H9 (cell line): ENCODE data around the gene RFX1. TPM values are rescaled to one million over a fixed set of nuclear protein-coding genes. Genes with fewer than 3 reads are reported as not detected.

Experiments
- DNase-seq: peaks from one replicate; pipeline ENCODE4 v3.0.0-alpha.2; 2017
- H2AFZ ChIP-seq: one replicate; pipeline ENCODE4 v1.6.1; 2013; ENCODE audit warnings: mild to moderate bottlenecking, low read length, control low read depth, moderate library complexity
- H2AK5ac ChIP-seq: 2 replicates; pipeline ENCODE4 v1.6.1; 2013; ENCODE audit warnings: low read length, control low read depth, mixed read lengths; ENCODE audit not compliant: insufficient read length
- H2BK120ac ChIP-seq: one replicate; pipeline ENCODE4 v1.6.1; 2013; ENCODE audit warnings: low read depth, mild to moderate bottlenecking, low read length, control low read depth, inconsistent platforms; ENCODE audit not compliant: poor library complexity, severe bottlenecking
- H2BK12ac ChIP-seq: 2 replicates; pipeline ENCODE4 v1.6.1; 2013; ENCODE audit warnings: low read length, control low read depth, mixed read lengths, low read depth; ENCODE audit not compliant: insufficient read length
- H2BK15ac ChIP-seq: 2 replicates; pipeline ENCODE4 v1.6.1; 2013; ENCODE audit warnings: low read depth, low read length, control low read depth
- H2BK20ac ChIP-seq: one replicate; pipeline ENCODE4 v1.6.1; 2013; ENCODE audit warnings: low read depth, mild to moderate bottlenecking, low read length, control low read depth, inconsistent platforms; ENCODE audit not compliant: poor library complexity, severe bottlenecking
- H2BK5ac ChIP-seq: 2 replicates; pipeline ENCODE4 v1.6.1; 2013; ENCODE audit warnings: low read length, control low read depth, mixed read lengths; ENCODE audit not compliant: insufficient read length
- H3K14ac ChIP-seq: 2 replicates; pipeline ENCODE4 v1.6.1; 2013; ENCODE audit warnings: low read length, control low read depth; ENCODE audit not compliant: insufficient read depth
- H3K18ac ChIP-seq: 2 replicates; pipeline ENCODE4 v1.6.1; 2013; ENCODE audit warnings: low read depth, mild to moderate bottlenecking, mixed read lengths, low read length, control low read depth; ENCODE audit not compliant: insufficient read length
- H3K23ac ChIP-seq: 2 replicates; pipeline ENCODE4 v1.6.1; 2013; ENCODE audit warnings: low read length, control low read depth, mixed read lengths, low read depth; ENCODE audit not compliant: insufficient read length
- H3K23me2 ChIP-seq: 2 replicates; pipeline ENCODE4 v1.6.1; 2013; ENCODE audit warnings: low read depth, mild to moderate bottlenecking, mixed read lengths, low read length, control low read depth; ENCODE audit not compliant: insufficient read length, poor library complexity, severe bottlenecking
- H3K27ac ChIP-seq: 2 replicates; pipeline ENCODE4 v1.5.1; 2013; ENCODE audit warnings: low read length, control low read depth, mixed read lengths, low read depth; ENCODE audit not compliant: insufficient read length
- H3K27me3 ChIP-seq: 2 replicates; pipeline ENCODE4 v1.6.1; 2013; ENCODE audit warnings: low read length, control low read depth, inconsistent platforms; ENCODE audit not compliant: insufficient read depth
- H3K4ac ChIP-seq: 2 replicates; pipeline ENCODE4 v1.6.1; 2013; ENCODE audit warnings: low read depth, mild to moderate bottlenecking, control low read depth, inconsistent platforms, low read length, moderate library complexity
- H3K4me1 ChIP-seq: 2 replicates; pipeline ENCODE4 v1.6.1; 2013; ENCODE audit warnings: low read length, control low read depth, inconsistent platforms; ENCODE audit not compliant: insufficient read depth
- H3K4me2 ChIP-seq: 2 replicates; pipeline ENCODE4 v1.6.1; 2013; ENCODE audit warnings: low read length, control low read depth, mixed read lengths; ENCODE audit not compliant: insufficient read length, insufficient read depth
- H3K56ac ChIP-seq: 2 replicates; pipeline ENCODE4 v1.6.1; 2013; ENCODE audit warnings: low read depth, mild to moderate bottlenecking, mixed read lengths, low read length, control low read depth; ENCODE audit not compliant: insufficient read length
- H3K79me1 ChIP-seq: 2 replicates; pipeline ENCODE4 v1.6.1; 2013; ENCODE audit warnings: low read depth, mild to moderate bottlenecking, moderate library complexity, low read length, control low read depth, inconsistent platforms; ENCODE audit not compliant: insufficient read depth, poor library complexity, severe bottlenecking
- H3K79me2 ChIP-seq: 2 replicates; pipeline ENCODE4 v1.6.1; 2013; ENCODE audit warnings: low read length, control low read depth, inconsistent platforms; ENCODE audit not compliant: insufficient read depth
- H3K9ac ChIP-seq: 2 replicates; pipeline ENCODE4 v1.6.1; 2013; ENCODE audit warnings: low read length, control low read depth, mixed read lengths; ENCODE audit not compliant: insufficient read length; ENCODE audit errors: extremely low read depth
- H3K9me3 ChIP-seq: one replicate; pipeline ENCODE4 v1.6.1; 2013; ENCODE audit warnings: low read depth, low read length, inconsistent platforms; ENCODE audit not compliant: control insufficient read depth
- H3T11ph ChIP-seq: one replicate; pipeline ENCODE4 v1.6.1; 2013; ENCODE audit warnings: mild to moderate bottlenecking, low read length, control low read depth, inconsistent platforms
- H4K20me1 ChIP-seq: one replicate; pipeline ENCODE4 v1.6.1; 2013; ENCODE audit not compliant: control insufficient read depth, insufficient read length, insufficient read depth
- H4K5ac ChIP-seq: 2 replicates; pipeline ENCODE4 v1.6.1; 2013; ENCODE audit warnings: low read depth, mild to moderate bottlenecking, mixed read lengths, low read length, control low read depth; ENCODE audit not compliant: insufficient read length
- H4K8ac ChIP-seq: replicated peaks from 2 replicates; pipeline ENCODE4 v1.6.1; 2013; ENCODE audit warnings: low read length, control low read depth, mixed read lengths, low read depth; ENCODE audit not compliant: insufficient read length
- H4K91ac ChIP-seq: 2 replicates; pipeline ENCODE4 v1.6.1; 2013; ENCODE audit warnings: low read depth, mild to moderate bottlenecking, moderate library complexity, mixed read lengths, low read length, control low read depth; ENCODE audit not compliant: insufficient read length
- H3K27ac Mint-ChIP-seq, 3 experiments: 2 replicates in 2 of 3; 3 replicates in 1 of 3; pipeline ENCODE4 v1.8.0; 2020 to 2021; ENCODE audit warnings: mixed read lengths in 3 of 3, mild to moderate bottlenecking in 1 of 3, moderate library complexity in 1 of 3
- H3K27me3 Mint-ChIP-seq: 2 replicates; pipeline ENCODE4 v1.8.0; 2021; ENCODE audit warnings: low read depth, mild to moderate bottlenecking, moderate library complexity, mixed read lengths
- H3K36me3 Mint-ChIP-seq, 3 experiments: 2 replicates in 2 of 3; 3 replicates in 1 of 3; pipeline ENCODE4 v1.8.0; 2020 to 2021; ENCODE audit warnings: low read depth in 3 of 3, mixed read lengths in 3 of 3; ENCODE audit not compliant: insufficient read depth in 1 of 3
- H3K4me1 Mint-ChIP-seq, 2 experiments: 2 replicates each; pipeline ENCODE4 v1.8.0; 2020; ENCODE audit warnings: mixed read lengths in 2 of 2
- H3K4me3 Mint-ChIP-seq, 2 experiments: 2 replicates in 1 of 2; 3 replicates in 1 of 2; pipeline ENCODE4 v1.8.0; 2020 to 2021; ENCODE audit warnings: mild to moderate bottlenecking in 2 of 2, mixed read lengths in 2 of 2, moderate library complexity in 1 of 2
- H3K9me3 Mint-ChIP-seq, 2 experiments: 2 replicates in 1 of 2; 3 replicates in 1 of 2; pipeline ENCODE4 v1.8.0; 2020; ENCODE audit warnings: mild to moderate bottlenecking in 2 of 2, mixed read lengths in 2 of 2, moderate library complexity in 1 of 2
- WGBS: extraction: QIAGEN DNeasy Blood & Tissue Kit; methylation state at CpG from one replicate; pipeline ENCODE4 v1.1.7; 2013; ENCODE audit warnings: missing lambda C conversion rate, low lambda C conversion rate, mixed read lengths; ENCODE audit not compliant: insufficient read length; ENCODE audit errors: extremely low coverage; 5-methylcytosine and 5-hydroxymethylcytosine counted together
- total RNA-seq: library from RNA; stranded (reverse); gene quantifications from 2 replicates; pipeline ENCODE4 v1.2.1, GENCODE V29; 2021
- TF ChIP-seq, protein P1 (sequence below): fragments of 200-600 bp; sonication (generic); conservative IDR thresholded peaks from 3 replicates; pipeline ENCODE4 v1.8.0; 2021; ENCODE audit warnings: antibody characterized with exemption, mild to moderate bottlenecking

RFX1 gene
- total RNA-seq, 1 experiment from 2014 or later: 21.4 TPM

DNA sequence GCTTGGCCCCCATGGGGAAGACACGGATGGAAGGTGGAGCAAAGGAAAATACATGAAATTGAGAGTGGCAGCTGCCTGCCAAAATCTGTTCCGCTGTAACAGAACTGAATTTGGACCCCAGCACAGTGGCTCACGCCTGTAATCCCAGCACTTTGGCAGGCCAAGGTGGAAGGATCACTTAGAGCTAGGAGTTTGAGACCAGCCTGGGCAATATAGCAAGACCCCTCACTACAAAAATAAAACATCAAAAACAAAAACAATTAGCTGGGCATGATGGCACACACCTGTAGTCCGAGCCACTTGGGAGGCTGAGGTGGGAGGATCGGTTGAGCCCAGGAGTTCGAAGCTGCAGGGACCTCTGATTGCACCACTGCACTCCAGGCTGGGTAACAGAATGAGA is 46.4 kb upstream of the RFX1 start:
- H2AFZ ChIP-seq: no peak overlapping the region
- H3K36me3 Mint-ChIP-seq: peaks cover 21 to 30% (median 25%) of the 10 kb centered on the region in 3 experiments
- H3K27me3 ChIP-seq: no peaks in the 10 kb centered on the region
- no peak overlapping the region for H2BK12ac ChIP-seq
- H2BK5ac ChIP-seq: no peak overlapping the region
- no CpG with 5 or more reads among the region's 6 CpGs for WGBS
- H3K23ac ChIP-seq: no peak overlapping the region
- no peak overlapping the region for H3K27ac ChIP-seq
- H3K27me3 Mint-ChIP-seq: peaks cover 12% of the 10 kb centered on the region
- peaks cover 3 to 7% of the 10 kb centered on the region in 2 experiments; a peak in 3 of 5 replicates for H3K9me3 Mint-ChIP-seq
- no peak overlapping the region for H3K4me3 Mint-ChIP-seq
- H3K4ac ChIP-seq: no peak overlapping the region
- H2BK20ac ChIP-seq: no peak overlapping the region
- H3K23me2 ChIP-seq: no peaks in the 10 kb centered on the region
- no peak overlapping the region for H3K18ac ChIP-seq
- no peak overlapping the region for H4K91ac ChIP-seq
- H3K79me2 ChIP-seq: no peaks in the 10 kb centered on the region
- no peak overlapping the region for H3K14ac ChIP-seq
- no peak overlapping the region for H4K5ac ChIP-seq
- H2BK120ac ChIP-seq: no peak overlapping the region
- H3K79me1 ChIP-seq: no peaks in the 10 kb centered on the region
- no peak overlapping the region for H2AK5ac ChIP-seq
- no peak for DNase-seq
- no peak overlapping the region for H2BK15ac ChIP-seq
- peaks cover 4% of the 10 kb centered on the region in 2 experiments; a peak in 3 of 4 replicates for H3K4me1 Mint-ChIP-seq
- no peak overlapping the region for H3K27ac Mint-ChIP-seq
- H3K4me2 ChIP-seq: no peak overlapping the region
- no peaks in the 10 kb centered on the region for H3K9me3 ChIP-seq
- no peak overlapping the region for H3K9ac ChIP-seq
- no peaks in the 10 kb centered on the region for H3K4me1 ChIP-seq
- no peaks in the 10 kb centered on the region for H4K20me1 ChIP-seq
- H3K56ac ChIP-seq: no peak overlapping the region
- no peak overlapping the region for H4K8ac ChIP-seq
- no peak overlapping the region for H3T11ph ChIP-seq
- TF ChIP-seq, protein P1, sequence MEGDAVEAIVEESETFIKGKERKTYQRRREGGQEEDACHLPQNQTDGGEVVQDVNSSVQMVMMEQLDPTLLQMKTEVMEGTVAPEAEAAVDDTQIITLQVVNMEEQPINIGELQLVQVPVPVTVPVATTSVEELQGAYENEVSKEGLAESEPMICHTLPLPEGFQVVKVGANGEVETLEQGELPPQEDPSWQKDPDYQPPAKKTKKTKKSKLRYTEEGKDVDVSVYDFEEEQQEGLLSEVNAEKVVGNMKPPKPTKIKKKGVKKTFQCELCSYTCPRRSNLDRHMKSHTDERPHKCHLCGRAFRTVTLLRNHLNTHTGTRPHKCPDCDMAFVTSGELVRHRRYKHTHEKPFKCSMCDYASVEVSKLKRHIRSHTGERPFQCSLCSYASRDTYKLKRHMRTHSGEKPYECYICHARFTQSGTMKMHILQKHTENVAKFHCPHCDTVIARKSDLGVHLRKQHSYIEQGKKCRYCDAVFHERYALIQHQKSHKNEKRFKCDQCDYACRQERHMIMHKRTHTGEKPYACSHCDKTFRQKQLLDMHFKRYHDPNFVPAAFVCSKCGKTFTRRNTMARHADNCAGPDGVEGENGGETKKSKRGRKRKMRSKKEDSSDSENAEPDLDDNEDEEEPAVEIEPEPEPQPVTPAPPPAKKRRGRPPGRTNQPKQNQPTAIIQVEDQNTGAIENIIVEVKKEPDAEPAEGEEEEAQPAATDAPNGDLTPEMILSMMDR: no peak
